Measurements from ENCODE around the gene PEMT. TPM values are rescaled to one million over a fixed set of nuclear protein-coding genes. Genes with fewer than 3 reads are reported as not detected.

The PEMT gene, protein sequence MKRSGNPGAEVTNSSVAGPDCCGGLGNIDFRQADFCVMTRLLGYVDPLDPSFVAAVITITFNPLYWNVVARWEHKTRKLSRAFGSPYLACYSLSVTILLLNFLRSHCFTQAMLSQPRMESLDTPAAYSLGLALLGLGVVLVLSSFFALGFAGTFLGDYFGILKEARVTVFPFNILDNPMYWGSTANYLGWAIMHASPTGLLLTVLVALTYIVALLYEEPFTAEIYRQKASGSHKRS
- 75.3 and 91.9 TPM in 2 replicates for total RNA-seq

GRCh38 chr17:17591355-17592298 is at the start of gene PEMT:
Gene PEMT (minus strand): TSS chr17:17591708. CDS start chr17:17591626, 82 bp downstream.

DNA sequence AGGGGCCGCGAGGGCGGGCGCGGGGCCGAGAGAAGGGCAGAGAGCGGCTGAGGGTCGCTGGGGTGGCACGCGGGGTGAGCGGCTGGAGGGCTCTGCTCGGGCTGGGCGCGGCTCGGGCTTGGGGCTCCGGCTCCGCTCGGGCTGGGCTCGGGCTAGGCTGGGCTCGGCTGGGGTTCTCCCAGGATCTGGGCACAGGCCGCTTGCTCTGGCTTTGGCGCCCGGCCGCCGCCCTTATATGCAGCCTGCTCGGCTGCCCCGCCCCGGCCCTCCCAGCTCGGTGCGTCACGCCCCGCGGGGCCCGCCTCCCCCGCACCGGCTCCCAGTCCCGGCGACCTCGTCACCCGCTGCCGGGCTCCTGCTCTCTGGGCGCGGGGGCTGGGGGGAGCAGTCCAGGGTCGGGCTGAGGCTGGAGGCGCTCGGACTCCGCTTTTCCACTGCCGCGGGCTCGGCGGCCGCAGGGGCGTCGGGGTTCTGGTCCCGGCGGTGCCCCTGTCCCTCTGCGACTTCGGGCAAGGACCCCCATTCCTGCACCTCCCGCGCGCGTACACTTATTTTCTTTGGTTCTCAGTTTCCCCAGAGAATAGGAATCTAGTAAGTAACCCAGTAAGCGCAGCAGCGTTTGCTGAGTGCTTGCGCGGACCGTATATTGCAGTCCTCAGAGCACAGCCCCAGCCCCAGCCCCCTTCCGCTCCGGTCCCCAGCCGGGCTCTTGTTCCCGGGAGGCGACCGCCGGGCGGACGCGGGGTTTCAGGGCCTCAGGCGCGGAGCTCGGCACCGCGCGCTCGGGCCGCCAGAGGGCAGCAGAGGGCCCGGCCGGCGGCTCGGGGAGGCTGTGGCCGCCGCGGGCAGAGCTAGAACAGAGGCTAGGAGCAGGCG is 95.1 kb downstream of the PEMT start, which contains the start of gene RASD1:
Gene RASD1, minus strand, starts transcription at position 207 of the 876 bp plus-strand sequence. CDS start 214 bp downstream, outside the sequence.

GRCh38 chr17:17476865-17477467 is 114.5 kb downstream of the PEMT start, which contains the start of gene MED9:
Gene MED9 (plus strand): TSS chr17:17477000. CDS start chr17:17477042, 42 bp downstream.

Other genes with a start within 250 kb of the PEMT start
- gene MED9, start 114.7 kb downstream of the PEMT start, total RNA-seq, result 9.4 and 13.9 TPM in 2 replicates
- 0.16 TPM in 1 of 2 replicates, not detected in the other for gene RASD1, start 95.3 kb downstream of the PEMT start, total RNA-seq
- gene RAI1, start 89.8 kb upstream of the PEMT start, total RNA-seq, result 16.7 and 17.2 TPM in 2 replicates
- gene SREBF1, start 245.3 kb upstream of the PEMT start, total RNA-seq, result 92.7 and 111 TPM in 2 replicates

Measured in hair follicular keratinocyte (primary cell).